WTC11 (cell line): Measurements from ENCODE around the gene GRIA4. TPM values are rescaled to one million over a fixed set of nuclear protein-coding genes. Genes with fewer than 3 reads are reported as not detected.

ENCODE experiments used
- ATAC-seq: fragments of 200-7000 bp; cut with Tn5 transposase; 2 replicates; pipeline ENCODE4 v1.10.0; 2021; ENCODE audit warnings: mild to moderate bottlenecking, moderate library complexity
- CTCF ChIA-PET: fragments of 300-600 bp; sonication (Branson Sonifier 250); formaldehyde crosslinking; loops from one replicate; lab custom pipeline; 2021; ENCODE audit warnings: antibody characterized with exemption; lab: Charles Lee
- POLR2A ChIA-PET: fragments of 350-600 bp; sonication (Branson Sonifier 250); formaldehyde crosslinking; loops from one replicate; lab custom pipeline; 2021; ENCODE audit warnings: antibody characterized with exemption; lab: Charles Lee
- DNase-seq: peaks from one replicate; pipeline ENCODE4 v3.0.0; 2021; ENCODE audit warnings: low spot score
- H3K27ac Mint-ChIP-seq: 2 replicates; pipeline ENCODE4 v1.8.0; 2021; ENCODE audit warnings: mixed read lengths
- H3K27me3 Mint-ChIP-seq: 2 replicates; pipeline ENCODE4 v1.8.0; 2021; ENCODE audit warnings: low read depth, mild to moderate bottlenecking, moderate library complexity, mixed read lengths
- H3K36me3 Mint-ChIP-seq: 2 replicates; pipeline ENCODE4 v1.8.0; 2021; ENCODE audit warnings: mixed read lengths
- H3K4me1 Mint-ChIP-seq: 2 replicates; pipeline ENCODE4 v1.8.0; 2022; ENCODE audit warnings: mixed read lengths
- H3K4me3 Mint-ChIP-seq: 2 replicates; pipeline ENCODE4 v1.8.0; 2021; ENCODE audit warnings: mild to moderate bottlenecking, moderate library complexity, mixed read lengths
- H3K9me3 Mint-ChIP-seq: 2 replicates; pipeline ENCODE4 v1.8.0; 2021; ENCODE audit warnings: mixed read lengths
- ATF1 ChIP-seq: sonication (generic); formaldehyde crosslinking; IDR thresholded peaks from 2 replicates; pipeline ENCODE4 v1.8.1; 2023; ENCODE audit warnings: mild to moderate bottlenecking, moderate library complexity, missing genetic modification reagents
- ETV6 ChIP-seq: sonication (generic); formaldehyde crosslinking; IDR thresholded peaks from 2 replicates; pipeline ENCODE4 v1.8.1; 2022; ENCODE audit warnings: mild to moderate bottlenecking, missing genetic modification reagents
- JUN ChIP-seq: sonication (generic); formaldehyde crosslinking; IDR thresholded peaks from 2 replicates; pipeline ENCODE4 v1.8.0; 2023; ENCODE audit warnings: mild to moderate bottlenecking, missing genetic modification reagents
- MXD4 ChIP-seq: fragments of 250-450 bp; sonication (Bioruptor Pico); IDR thresholded peaks from 2 replicates; pipeline ENCODE4 v1.8.0; 2021; ENCODE audit warnings: mild to moderate bottlenecking, moderate library complexity, borderline replicate concordance
- NFATC4 ChIP-seq: fragments of 250-450 bp; sonication (Bioruptor Pico); IDR thresholded peaks from 2 replicates; pipeline ENCODE4 v1.9.0; 2021; ENCODE audit warnings: mild to moderate bottlenecking
- NR1H2 ChIP-seq: sonication (generic); formaldehyde crosslinking; IDR thresholded peaks from 2 replicates; pipeline ENCODE4 v1.9.0; 2021; ENCODE audit warnings: mild to moderate bottlenecking, moderate library complexity, missing genetic modification reagents
- RELA ChIP-seq: sonication (generic); formaldehyde crosslinking; IDR thresholded peaks from 2 replicates; pipeline ENCODE4 v1.8.1; 2022; ENCODE audit warnings: missing genetic modification reagents, mild to moderate bottlenecking, borderline replicate concordance
- SMAD3 ChIP-seq: sonication (generic); formaldehyde crosslinking; IDR thresholded peaks from 2 replicates; pipeline ENCODE4 v1.8.0; 2022; ENCODE audit warnings: missing genetic modification reagents, mild to moderate bottlenecking, borderline replicate concordance
- SOX15 ChIP-seq: fragments of 250-450 bp; sonication (Bioruptor Pico); IDR thresholded peaks from 2 replicates; pipeline ENCODE4 v1.9.0; 2021; ENCODE audit warnings: mild to moderate bottlenecking
- ZBTB21 ChIP-seq: sonication (generic); formaldehyde crosslinking; IDR thresholded peaks from 2 replicates; pipeline ENCODE4 v1.8.1; 2023; ENCODE audit warnings: mild to moderate bottlenecking, missing genetic modification reagents, borderline replicate concordance
- ZNF263 ChIP-seq: sonication (generic); formaldehyde crosslinking; IDR thresholded peaks from 2 replicates; pipeline ENCODE4 v1.8.1; 2022; ENCODE audit warnings: low read depth, mild to moderate bottlenecking, moderate library complexity, missing genetic modification reagents
- ZNF423 ChIP-seq: fragments of 250-450 bp; sonication (Bioruptor Pico); IDR thresholded peaks from 2 replicates; pipeline ENCODE4 v2.1.2; 2022; ENCODE audit warnings: mild to moderate bottlenecking, moderate library complexity
- total RNA-seq: library from RNA; stranded (reverse); gene quantifications from 3 replicates; pipeline ENCODE4 v1.2.3, GENCODE V29; 2021
- TF ChIP-seq, protein P1 (sequence below): fragments of 250-450 bp; sonication (Bioruptor Pico); conservative IDR thresholded peaks from 2 replicates; pipeline ENCODE4 v1.9.0; 2021; ENCODE audit warnings: mild to moderate bottlenecking
- TF ChIP-seq, protein P2 (sequence below): sonication (generic); formaldehyde crosslinking; IDR thresholded peaks from 2 replicates; pipeline ENCODE4 v1.8.0; 2022; ENCODE audit warnings: mild to moderate bottlenecking, missing genetic modification reagents
- TF ChIP-seq, protein P3 (sequence below): fragments of 250-450 bp; sonication (Bioruptor Pico); IDR thresholded peaks from 2 replicates; pipeline ENCODE4 v2.1.2; 2022; ENCODE audit warnings: mild to moderate bottlenecking, moderate library complexity
- TF ChIP-seq, protein P4 (sequence below): sonication (generic); formaldehyde crosslinking; IDR thresholded peaks from 2 replicates; pipeline ENCODE4 v1.8.1; 2023; ENCODE audit warnings: mild to moderate bottlenecking, missing genetic modification reagents, moderate library complexity
- TF ChIP-seq, protein P5 (sequence below): sonication (generic); formaldehyde crosslinking; IDR thresholded peaks from 2 replicates; pipeline ENCODE4 v1.8.1; 2022; ENCODE audit warnings: mild to moderate bottlenecking, moderate library complexity, missing genetic modification reagents
- TF ChIP-seq, protein P6 (sequence below): fragments of 250-450 bp; sonication (Bioruptor Pico); IDR thresholded peaks from 2 replicates; pipeline ENCODE4 v1.9.0; 2021; ENCODE audit warnings: mild to moderate bottlenecking
- TF ChIP-seq, protein P7 (sequence below): sonication (generic); formaldehyde crosslinking; conservative IDR thresholded peaks from 2 replicates; pipeline ENCODE4 v1.8.1; 2023; ENCODE audit warnings: mild to moderate bottlenecking, low read depth, missing genetic modification reagents, moderate library complexity

GRIA4 gene
- total RNA-seq, 1 experiment from 2014 or later, result 11.4 TPM

DNA sequence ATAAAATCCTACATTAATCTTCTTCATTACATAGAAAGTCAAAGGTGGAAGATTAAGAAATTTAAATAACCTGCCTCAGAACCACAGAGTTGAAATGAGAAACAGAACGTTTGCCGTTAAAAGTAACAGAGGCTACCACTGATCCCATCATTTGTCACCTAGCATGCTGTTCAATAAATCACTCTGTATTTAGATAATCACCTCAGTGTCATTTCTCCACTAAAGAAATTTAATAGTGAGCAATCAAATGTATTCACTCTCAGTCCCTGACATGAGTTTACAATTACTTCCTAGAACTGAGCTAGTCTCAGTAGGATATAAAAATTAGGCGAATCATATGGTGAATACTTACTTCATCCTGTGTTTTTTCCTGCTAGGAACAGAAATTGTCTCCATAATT is 242.5 kb downstream of the GRIA4 start:
- Mint-ChIP-seq H3K9me3 (no peaks in the 10 kb centered on the region), H3K4me1 (no peaks in the 10 kb centered on the region), H3K27me3 (no peaks in the 10 kb centered on the region), H3K36me3 (no peaks in the 10 kb centered on the region), H3K4me3 (no peak overlapping the region), H3K27ac (no peak overlapping the region)
- ChIA-PET POLR2A (no interaction called here), CTCF (interaction anchor here (0.7 kb wide), 1 partner anchor 8 kb away, joined by 3 read pairs; no protein-coding TSS in a partner anchor)
- TF ChIP-seq, protein P1, sequence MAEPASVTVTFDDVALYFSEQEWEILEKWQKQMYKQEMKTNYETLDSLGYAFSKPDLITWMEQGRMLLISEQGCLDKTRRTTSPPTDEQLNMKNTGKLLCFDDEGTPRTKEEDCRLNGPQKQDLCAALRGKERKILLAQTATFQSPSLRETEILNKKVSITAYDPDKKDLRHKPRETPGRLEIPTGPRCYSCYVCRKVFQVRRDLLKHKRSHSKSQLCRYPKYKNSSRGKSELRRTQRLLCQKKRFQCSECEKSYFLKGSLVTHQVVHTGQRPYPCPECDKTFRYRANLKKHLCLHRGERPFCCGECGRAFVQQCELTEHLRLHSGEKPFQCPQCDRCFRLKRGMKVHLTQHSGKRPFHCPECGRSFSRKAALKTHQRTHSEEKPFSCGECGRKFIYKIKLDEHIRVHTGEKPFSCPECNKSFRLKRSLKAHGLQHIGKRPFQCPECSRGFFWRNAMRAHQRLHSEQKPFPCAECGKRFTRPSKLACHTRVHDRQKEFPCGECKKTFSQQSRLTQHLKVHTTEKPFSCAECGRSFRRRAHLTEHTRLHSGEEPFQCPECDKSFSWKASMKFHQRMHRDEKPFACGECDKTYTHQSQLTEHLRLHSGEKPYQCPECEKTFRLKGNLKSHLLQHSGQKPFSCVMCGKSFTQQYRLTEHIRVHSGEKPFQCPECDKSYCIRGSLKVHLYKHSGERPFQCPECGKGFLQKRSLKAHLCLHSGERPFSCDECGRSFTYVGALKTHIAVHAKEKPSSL, result no peak
- TF ChIP-seq, protein P2, sequence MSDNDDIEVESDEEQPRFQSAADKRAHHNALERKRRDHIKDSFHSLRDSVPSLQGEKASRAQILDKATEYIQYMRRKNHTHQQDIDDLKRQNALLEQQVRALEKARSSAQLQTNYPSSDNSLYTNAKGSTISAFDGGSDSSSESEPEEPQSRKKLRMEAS, result no peak
- TF ChIP-seq ZNF263, result no peak
- DNase-seq (no peak), ATAC-seq (no peak)

DNA sequence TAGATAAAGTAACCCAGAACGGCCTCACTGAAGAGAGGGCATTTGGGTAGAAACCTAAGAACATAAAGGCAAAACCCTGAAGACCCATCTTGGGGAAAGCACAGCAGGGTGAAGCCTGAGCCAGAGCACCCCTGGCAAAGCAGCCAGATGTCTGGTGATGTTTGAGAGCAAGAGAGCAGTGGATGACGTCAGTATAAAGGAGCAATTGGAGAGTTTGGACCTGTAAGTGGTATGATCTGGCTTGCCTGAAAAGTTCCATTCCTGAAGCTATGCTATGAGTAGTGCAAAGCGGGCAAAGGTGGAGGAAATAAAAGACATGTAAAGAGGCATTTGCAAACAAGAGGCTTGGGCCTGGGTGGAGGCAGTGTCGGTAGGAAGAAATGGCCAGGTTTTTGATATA is 244.4 kb downstream of the GRIA4 start:
- Mint-ChIP-seq H3K36me3 (no peaks in the 10 kb centered on the region), H3K4me3 (no peak overlapping the region), H3K27me3 (no peaks in the 10 kb centered on the region), H3K9me3 (no peaks in the 10 kb centered on the region), H3K27ac (no peak overlapping the region), H3K4me1 (no peaks in the 10 kb centered on the region)
- ATAC-seq, result no peak
- TF ChIP-seq, protein P3, sequence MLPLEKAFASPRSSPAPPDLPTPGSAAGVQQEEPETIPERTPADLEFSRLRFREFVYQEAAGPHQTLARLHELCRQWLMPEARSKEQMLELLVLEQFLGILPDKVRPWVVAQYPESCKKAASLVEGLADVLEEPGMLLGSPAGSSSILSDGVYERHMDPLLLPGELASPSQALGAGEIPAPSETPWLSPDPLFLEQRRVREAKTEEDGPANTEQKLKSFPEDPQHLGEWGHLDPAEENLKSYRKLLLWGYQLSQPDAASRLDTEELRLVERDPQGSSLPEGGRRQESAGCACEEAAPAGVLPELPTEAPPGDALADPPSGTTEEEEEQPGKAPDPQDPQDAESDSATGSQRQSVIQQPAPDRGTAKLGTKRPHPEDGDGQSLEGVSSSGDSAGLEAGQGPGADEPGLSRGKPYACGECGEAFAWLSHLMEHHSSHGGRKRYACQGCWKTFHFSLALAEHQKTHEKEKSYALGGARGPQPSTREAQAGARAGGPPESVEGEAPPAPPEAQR (CRISPR knock-in tag), result no peak
- TF ChIP-seq ZNF423 (CRISPR knock-in tag) (no peak), SOX15 (no peak), NR1H2 (no peak), NFATC4 (CRISPR knock-in tag) (no peak), MXD4 (CRISPR knock-in tag) (no peak), ATF1 (CRISPR knock-in tag) (no peak), RELA (no peak), ETV6 (CRISPR knock-in tag) (no peak), SMAD3 (CRISPR knock-in tag) (no peak), JUN (no peak), ZBTB21 (CRISPR knock-in tag) (no peak)
- TF ChIP-seq, protein P4, sequence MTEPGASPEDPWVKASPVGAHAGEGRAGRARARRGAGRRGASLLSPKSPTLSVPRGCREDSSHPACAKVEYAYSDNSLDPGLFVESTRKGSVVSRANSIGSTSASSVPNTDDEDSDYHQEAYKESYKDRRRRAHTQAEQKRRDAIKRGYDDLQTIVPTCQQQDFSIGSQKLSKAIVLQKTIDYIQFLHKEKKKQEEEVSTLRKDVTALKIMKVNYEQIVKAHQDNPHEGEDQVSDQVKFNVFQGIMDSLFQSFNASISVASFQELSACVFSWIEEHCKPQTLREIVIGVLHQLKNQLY (CRISPR knock-in tag), result no peak
- TF ChIP-seq, protein P5, sequence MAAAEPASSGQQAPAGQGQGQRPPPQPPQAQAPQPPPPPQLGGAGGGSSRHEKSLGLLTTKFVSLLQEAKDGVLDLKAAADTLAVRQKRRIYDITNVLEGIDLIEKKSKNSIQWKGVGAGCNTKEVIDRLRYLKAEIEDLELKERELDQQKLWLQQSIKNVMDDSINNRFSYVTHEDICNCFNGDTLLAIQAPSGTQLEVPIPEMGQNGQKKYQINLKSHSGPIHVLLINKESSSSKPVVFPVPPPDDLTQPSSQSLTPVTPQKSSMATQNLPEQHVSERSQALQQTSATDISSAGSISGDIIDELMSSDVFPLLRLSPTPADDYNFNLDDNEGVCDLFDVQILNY (CRISPR knock-in tag), result no peak
- TF ChIP-seq, protein P2, result no peak
- TF ChIP-seq, protein P6, sequence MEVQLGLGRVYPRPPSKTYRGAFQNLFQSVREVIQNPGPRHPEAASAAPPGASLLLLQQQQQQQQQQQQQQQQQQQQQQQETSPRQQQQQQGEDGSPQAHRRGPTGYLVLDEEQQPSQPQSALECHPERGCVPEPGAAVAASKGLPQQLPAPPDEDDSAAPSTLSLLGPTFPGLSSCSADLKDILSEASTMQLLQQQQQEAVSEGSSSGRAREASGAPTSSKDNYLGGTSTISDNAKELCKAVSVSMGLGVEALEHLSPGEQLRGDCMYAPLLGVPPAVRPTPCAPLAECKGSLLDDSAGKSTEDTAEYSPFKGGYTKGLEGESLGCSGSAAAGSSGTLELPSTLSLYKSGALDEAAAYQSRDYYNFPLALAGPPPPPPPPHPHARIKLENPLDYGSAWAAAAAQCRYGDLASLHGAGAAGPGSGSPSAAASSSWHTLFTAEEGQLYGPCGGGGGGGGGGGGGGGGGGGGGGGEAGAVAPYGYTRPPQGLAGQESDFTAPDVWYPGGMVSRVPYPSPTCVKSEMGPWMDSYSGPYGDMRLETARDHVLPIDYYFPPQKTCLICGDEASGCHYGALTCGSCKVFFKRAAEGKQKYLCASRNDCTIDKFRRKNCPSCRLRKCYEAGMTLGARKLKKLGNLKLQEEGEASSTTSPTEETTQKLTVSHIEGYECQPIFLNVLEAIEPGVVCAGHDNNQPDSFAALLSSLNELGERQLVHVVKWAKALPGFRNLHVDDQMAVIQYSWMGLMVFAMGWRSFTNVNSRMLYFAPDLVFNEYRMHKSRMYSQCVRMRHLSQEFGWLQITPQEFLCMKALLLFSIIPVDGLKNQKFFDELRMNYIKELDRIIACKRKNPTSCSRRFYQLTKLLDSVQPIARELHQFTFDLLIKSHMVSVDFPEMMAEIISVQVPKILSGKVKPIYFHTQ, result no peak
- TF ChIP-seq, protein P7, sequence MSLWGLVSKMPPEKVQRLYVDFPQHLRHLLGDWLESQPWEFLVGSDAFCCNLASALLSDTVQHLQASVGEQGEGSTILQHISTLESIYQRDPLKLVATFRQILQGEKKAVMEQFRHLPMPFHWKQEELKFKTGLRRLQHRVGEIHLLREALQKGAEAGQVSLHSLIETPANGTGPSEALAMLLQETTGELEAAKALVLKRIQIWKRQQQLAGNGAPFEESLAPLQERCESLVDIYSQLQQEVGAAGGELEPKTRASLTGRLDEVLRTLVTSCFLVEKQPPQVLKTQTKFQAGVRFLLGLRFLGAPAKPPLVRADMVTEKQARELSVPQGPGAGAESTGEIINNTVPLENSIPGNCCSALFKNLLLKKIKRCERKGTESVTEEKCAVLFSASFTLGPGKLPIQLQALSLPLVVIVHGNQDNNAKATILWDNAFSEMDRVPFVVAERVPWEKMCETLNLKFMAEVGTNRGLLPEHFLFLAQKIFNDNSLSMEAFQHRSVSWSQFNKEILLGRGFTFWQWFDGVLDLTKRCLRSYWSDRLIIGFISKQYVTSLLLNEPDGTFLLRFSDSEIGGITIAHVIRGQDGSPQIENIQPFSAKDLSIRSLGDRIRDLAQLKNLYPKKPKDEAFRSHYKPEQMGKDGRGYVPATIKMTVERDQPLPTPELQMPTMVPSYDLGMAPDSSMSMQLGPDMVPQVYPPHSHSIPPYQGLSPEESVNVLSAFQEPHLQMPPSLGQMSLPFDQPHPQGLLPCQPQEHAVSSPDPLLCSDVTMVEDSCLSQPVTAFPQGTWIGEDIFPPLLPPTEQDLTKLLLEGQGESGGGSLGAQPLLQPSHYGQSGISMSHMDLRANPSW (CRISPR knock-in tag), result no peak
- CTCF ChIA-PET, result no interaction called here
- POLR2A ChIA-PET, result no interaction called here
- no peak for DNase-seq
